ENCODE measurements around the gene HSPB1.

DNA sequence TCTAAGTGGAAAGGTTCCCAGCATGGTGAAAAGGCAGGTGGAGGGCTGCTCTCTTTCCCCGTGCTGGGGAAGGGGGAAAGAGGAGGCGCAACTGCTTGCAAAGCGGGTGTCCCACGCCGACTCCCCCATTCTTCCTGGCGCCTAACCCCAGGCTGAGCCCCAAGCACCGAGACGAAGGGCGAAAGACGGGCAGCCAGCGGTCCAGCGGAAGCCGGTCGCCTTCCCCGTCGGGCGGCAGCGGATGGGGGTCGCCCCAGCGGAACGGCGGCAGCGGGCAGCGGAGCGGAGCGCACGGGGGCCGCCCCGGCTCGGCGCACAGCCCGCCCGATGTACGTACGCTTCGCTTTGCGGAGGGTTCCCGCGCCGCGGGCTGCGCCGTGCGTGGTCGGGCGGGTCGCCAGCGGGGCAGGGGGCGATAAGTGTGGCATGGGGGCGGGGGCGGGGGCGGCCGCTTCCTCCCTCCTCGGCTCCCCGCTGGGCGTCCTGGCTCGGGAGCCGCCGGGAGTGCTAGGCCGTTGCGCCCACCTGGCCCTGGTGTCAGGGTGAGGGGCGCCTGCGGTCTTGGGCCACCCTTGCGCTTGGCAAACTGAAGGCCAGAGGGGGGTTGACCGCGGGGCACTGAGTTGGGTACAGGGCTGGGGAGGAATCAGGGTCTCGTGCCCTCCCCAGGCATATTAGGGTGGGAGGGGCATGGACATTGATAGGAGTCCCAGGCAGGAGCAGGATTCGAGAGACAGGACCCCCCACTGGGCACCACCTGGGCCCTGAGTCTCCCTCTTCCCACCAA lies 35.2 kb upstream of the HSPB1 start:
- TF ChIP-seq POLR2AphosphoS5 (IDR thresholded peaks at IDR 0.05) (no peak), CTCF (IDR thresholded peaks at IDR 0.05) (no peak), POLR2A (IDR thresholded peaks at IDR 0.05) (no peak), EP300 (IDR thresholded peaks at IDR 0.05) (no peak)
